Central memory CD8-positive, alpha-beta T cell (primary cell): ENCODE results near the gene NEGR1.

ENCODE experiments used
- ATAC-seq: fragments of 150-1000 bp; cut with Tn5 transposase; replicated peaks from 2 replicates; pipeline ENCODE4 v1.10.0; 2022; ENCODE audit warnings: mild to moderate bottlenecking, moderate FRiP score, moderate number of reproducible peaks; ENCODE audit not compliant: poor library complexity, severe bottlenecking; ENCODE audit errors: extremely low read depth
- DNase-seq, 2 donors: peaks; one replicate each; pipeline ENCODE4 v3.0.0; 2021; ENCODE audit warnings: low spot score in 2 of 2
- H3K27ac Mint-ChIP-seq: one replicate; pipeline ENCODE4 v1.8.0; 2022; ENCODE audit warnings: low read depth, mild to moderate bottlenecking, moderate library complexity, mixed read lengths
- H3K27me3 Mint-ChIP-seq: one replicate; pipeline ENCODE4 v1.8.0; 2022; ENCODE audit warnings: mixed read lengths
- H3K36me3 Mint-ChIP-seq: one replicate; pipeline ENCODE4 v1.8.0; 2022; ENCODE audit warnings: mild to moderate bottlenecking, moderate library complexity, mixed read lengths; ENCODE audit not compliant: insufficient read depth
- H3K4me1 Mint-ChIP-seq: one replicate; pipeline ENCODE4 v1.8.0; 2022; ENCODE audit warnings: mixed read lengths
- H3K4me3 Mint-ChIP-seq: one replicate; pipeline ENCODE4 v1.8.0; 2022; ENCODE audit warnings: mild to moderate bottlenecking, moderate library complexity, mixed read lengths
- H3K9me3 Mint-ChIP-seq: one replicate; pipeline ENCODE4 v1.8.0; 2022; ENCODE audit warnings: mixed read lengths

NEGR1 gene

DNA sequence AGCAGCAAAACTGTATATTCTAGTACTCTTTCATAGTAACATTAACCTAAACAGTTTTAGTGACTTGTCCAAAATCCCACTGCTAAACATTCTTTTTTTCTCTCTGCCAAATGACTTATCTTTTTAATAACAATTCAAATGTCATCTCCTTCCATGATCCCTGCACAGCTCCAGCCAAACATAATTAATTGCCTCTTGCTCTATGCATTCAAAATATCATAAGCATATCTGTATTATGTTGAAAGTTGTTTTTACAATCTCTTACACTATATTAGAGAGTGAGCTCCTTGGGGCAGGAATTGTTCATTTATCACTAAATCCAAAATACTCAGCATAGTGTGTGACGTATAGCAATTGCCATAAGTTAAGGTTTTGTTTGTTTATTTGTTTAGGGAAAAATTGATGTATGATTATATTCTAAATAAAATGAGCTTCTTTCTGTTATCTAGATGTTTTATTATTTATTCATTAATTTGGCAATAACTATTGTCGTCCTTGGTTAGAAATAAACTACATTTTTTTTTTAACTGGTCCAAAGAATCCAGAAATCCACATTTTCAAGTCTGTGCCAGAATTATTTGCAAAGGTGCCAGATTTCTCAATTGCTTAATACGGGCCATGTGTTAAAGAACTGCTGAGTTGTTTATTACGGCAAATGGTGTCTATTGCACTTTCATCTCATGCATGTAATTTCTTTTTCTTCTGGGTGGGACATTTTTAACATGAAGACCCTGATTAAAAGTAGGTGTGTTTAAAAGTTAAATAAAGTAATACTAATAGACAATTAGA lies 624.3 kb downstream of the NEGR1 start:
- H3K36me3 Mint-ChIP-seq = no peaks in the 10 kb centered on the region
- no peaks in the 10 kb centered on the region for H3K27me3 Mint-ChIP-seq
- no peak overlapping the region for H3K4me3 Mint-ChIP-seq
- no peak for ATAC-seq
- no peaks in the 10 kb centered on the region for H3K4me1 Mint-ChIP-seq
- DNase-seq = no peak
- H3K9me3 Mint-ChIP-seq = peaks cover 14% of the 10 kb centered on the region
- H3K27ac Mint-ChIP-seq = no peak overlapping the region

DNA sequence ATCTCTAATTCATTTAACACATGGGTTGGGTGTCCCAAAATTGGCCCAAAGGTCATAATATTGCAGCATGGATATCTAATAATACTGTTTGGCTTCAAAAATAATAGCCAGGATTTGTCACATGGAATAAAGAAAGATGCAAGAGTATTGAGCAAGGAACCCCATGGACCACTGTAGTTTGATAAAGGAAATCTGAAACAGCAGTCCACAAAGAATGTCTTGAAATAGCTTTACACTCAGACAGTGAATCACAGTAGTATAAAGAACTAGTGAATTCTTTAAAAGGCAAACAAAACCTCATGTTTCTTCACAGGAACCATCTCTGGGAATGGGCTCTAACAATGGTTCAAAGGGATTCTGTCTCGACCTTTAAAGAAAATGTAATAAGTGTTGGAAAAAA lies 625.4 kb downstream of the NEGR1 start:
- Mint-ChIP-seq H3K36me3 (no peaks in the 10 kb centered on the region), H3K4me3 (no peak overlapping the region), H3K27ac (no peak overlapping the region), H3K9me3 (peaks cover 14% of the 10 kb centered on the region), H3K4me1 (no peaks in the 10 kb centered on the region), H3K27me3 (no peaks in the 10 kb centered on the region)
- DNase-seq (no peak), ATAC-seq (no peak)

DNA sequence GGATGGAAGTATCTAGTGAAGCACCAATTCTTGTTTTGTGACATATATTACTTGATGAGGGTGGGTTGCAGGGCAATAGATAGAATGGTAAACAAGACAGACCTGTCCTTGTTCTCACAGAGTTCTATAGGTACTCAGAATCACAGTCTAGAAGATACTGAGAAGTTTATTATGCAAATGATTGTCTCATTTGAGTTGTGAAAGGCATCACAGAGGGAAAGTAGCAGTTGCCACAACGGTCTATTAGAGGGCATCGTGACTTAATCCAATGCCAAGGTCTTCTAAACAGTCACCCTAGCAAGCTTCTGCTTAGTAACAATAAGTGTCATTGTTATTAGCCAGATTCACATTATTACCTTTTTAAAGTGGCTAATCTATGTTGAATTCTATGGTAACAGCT lies 626.7 kb downstream of the NEGR1 start:
- H3K27me3 Mint-ChIP-seq = no peaks in the 10 kb centered on the region

DNA sequence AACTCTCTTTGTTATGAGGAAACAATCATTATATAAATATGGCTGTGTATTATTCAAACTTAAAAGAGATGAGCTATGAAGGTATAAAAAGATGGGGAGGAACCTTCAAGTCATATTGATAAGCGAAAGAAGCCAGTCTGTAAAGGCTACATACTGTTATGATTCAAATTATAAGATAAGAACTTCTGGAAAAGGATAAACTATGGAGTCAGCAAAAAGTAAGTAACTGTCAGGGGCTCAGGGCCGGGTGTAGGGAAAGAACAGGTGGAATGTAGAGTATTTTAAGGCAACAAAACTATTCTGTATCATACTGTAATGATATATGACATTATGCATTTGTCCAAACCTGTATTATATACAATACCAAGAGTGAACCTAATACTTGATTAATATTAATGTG lies 628.4 kb downstream of the NEGR1 start:
- DNase-seq (no peak), ATAC-seq (no peak)
- H3K27me3 Mint-ChIP-seq = no peaks in the 10 kb centered on the region
- H3K27ac Mint-ChIP-seq = no peak overlapping the region
- no peaks in the 10 kb centered on the region for H3K4me1 Mint-ChIP-seq
- peaks cover under 1% of the 10 kb centered on the region for H3K9me3 Mint-ChIP-seq
- no peaks in the 10 kb centered on the region for H3K36me3 Mint-ChIP-seq
- no peak overlapping the region for H3K4me3 Mint-ChIP-seq

More for the DNA sequence above, 626.7 kb downstream of the NEGR1 start:
- Mint-ChIP-seq H3K4me3 (no peak overlapping the region), H3K36me3 (no peaks in the 10 kb centered on the region), H3K9me3 (peaks cover 7% of the 10 kb centered on the region), H3K27ac (no peak overlapping the region), H3K4me1 (no peaks in the 10 kb centered on the region)
- ATAC-seq (no peak), DNase-seq (no peak)

DNA sequence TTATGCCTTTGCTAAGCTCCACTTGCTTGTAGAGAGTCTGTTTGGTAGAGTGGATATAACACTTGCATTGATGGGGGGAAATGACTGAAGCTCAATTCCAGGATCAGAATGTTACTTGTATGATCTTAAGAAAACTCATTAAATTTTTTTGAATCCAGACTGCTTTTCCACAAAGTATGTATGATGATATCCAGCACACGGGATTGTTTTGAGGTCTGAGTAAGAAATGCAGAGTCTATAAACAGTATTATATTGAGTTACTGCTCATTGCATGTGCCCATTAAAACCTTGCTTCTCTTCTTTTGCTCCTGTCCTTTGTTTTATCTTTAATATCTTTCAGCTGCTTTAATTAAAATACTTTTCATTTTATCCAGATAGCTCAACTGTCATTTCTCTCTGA lies 631.1 kb downstream of the NEGR1 start:
- DNase-seq = no peak
- Mint-ChIP-seq H3K4me1 (no peaks in the 10 kb centered on the region), H3K27ac (no peak overlapping the region), H3K36me3 (no peaks in the 10 kb centered on the region), H3K4me3 (no peak overlapping the region), H3K9me3 (peaks cover 5% of the 10 kb centered on the region), H3K27me3 (no peaks in the 10 kb centered on the region)
- no peak for ATAC-seq

DNA sequence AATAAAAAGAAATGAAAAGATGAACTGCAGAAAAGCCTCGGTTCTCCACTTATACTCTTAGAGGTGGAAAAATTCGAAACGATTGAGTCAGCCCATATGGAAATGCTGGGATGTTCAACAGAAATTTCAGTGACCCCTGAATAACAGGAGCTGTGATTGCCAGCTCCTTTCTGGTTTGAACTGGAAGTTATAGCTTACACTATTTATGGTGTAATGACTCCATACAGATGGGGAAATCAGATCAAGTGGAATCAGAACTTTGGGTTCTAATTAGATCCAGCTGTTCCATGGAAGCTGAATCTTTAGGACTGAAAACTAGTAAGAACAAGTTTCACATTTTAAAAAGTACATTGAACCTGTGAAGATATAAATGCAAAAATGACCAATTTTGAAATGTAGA lies 632.2 kb downstream of the NEGR1 start:
- H3K27ac Mint-ChIP-seq = no peak overlapping the region
- H3K27me3 Mint-ChIP-seq = no peaks in the 10 kb centered on the region
- no peak for DNase-seq
- peaks cover 5% of the 10 kb centered on the region for H3K9me3 Mint-ChIP-seq
- no peaks in the 10 kb centered on the region for H3K36me3 Mint-ChIP-seq
- no peaks in the 10 kb centered on the region for H3K4me1 Mint-ChIP-seq
- no peak overlapping the region for H3K4me3 Mint-ChIP-seq
- no peak for ATAC-seq

DNA sequence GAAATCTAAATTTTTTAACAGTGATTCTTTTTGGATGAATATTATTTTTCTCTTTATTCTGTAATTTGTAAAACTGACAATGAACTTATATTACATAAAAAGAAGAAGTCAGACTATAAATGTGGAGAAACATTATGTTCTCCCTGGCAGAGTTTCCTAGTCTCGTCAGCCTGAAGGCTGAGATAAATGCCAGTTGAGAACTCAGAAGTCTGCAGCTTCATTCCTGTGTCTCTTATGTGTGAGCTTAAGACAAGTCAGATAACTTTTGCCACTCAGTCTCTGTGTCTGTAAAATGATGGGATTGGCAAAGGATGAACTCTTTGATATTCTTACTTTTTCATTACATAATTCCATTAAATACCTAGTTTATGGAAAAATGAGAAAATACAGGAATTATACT lies 632.7 kb downstream of the NEGR1 start:
- no peak for DNase-seq
- Mint-ChIP-seq H3K4me3 (no peak overlapping the region), H3K36me3 (no peaks in the 10 kb centered on the region), H3K4me1 (no peaks in the 10 kb centered on the region), H3K27ac (no peak overlapping the region), H3K27me3 (no peaks in the 10 kb centered on the region), H3K9me3 (peaks cover 5% of the 10 kb centered on the region)
- ATAC-seq = no peak

DNA sequence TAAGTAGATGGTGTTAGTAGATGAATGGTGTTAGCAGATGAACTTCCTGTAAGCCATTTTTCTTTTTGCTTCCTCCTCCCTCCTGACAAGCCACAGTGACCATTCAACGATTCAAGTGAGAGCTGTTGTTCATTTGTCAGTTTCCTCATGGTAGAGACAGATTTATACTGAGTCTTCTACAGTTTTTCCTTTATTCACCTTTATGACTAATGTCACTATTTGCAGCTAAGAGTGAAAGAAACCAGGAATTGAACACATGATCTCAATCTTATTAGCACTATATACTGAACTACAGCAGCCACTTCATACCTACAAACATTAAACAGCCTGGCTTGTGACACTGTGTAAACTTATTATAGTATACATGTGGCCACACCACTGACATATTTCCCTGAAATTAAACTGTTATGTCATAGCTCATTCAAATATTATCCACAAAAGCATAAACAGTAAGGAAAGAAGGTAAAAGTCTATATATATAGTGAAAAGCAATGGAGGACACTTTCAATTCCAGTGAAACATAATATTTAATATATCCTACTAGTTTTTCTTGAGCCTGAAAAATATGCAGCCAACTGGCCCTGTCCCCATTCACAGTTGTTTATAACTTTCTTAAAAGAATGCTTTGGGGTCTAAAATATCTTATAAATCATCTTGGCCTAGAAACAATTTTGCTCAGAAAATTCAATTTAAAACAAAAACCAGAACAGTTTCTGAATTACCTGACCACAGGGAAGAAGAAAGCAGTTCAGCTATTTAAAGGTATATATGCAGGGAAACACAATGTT lies 634.6 kb downstream of the NEGR1 start:
- no peak overlapping the region for H3K4me3 Mint-ChIP-seq
- H3K9me3 Mint-ChIP-seq = peaks cover 11% of the 10 kb centered on the region
- H3K27me3 Mint-ChIP-seq = no peaks in the 10 kb centered on the region
- H3K27ac Mint-ChIP-seq = no peak overlapping the region
- no peaks in the 10 kb centered on the region for H3K36me3 Mint-ChIP-seq
- ATAC-seq (no peak), DNase-seq (no peak)
- H3K4me1 Mint-ChIP-seq = no peaks in the 10 kb centered on the region

DNA sequence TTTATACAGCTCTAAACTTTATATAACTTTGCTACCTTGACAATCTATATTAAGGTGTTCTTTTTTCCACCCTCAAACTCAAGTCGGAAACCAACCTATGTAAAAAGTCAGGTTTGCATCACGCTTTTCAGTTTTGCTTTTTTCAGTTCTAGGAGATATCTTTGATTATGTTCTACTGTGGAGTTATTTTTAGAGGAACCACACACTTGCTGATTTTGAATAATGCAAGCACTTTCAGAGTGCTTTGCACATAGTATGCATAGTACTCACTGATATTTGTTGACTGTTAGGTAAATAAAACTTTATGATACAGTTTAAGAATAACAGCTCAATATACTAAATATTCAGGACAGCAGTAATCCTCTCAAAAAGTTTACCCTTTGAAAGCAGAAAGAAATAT lies 637.3 kb downstream of the NEGR1 start:
- ATAC-seq = no peak
- no peak for DNase-seq
- Mint-ChIP-seq H3K9me3 (peaks cover 21% of the 10 kb centered on the region), H3K27ac (no peak overlapping the region), H3K27me3 (no peaks in the 10 kb centered on the region), H3K4me3 (no peak overlapping the region), H3K36me3 (no peaks in the 10 kb centered on the region), H3K4me1 (no peaks in the 10 kb centered on the region)

DNA sequence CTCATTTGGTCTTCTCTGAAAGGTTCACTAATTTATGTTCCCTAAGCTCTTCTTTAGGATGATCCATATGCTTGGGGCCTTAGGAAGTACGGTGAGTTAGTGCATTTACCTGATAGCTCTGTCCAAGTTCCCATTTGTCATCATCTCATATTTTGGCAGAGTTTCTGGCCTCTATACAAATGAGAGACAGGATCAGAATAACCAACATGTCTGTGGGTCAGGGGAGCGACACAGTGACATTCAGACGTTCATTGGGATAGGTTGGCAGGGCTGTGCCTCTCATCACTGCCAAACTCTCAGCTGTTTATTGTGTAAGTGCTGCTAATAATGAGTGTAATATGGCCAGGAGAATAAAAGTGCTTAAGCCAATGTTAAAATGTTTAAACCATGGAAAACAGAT lies 640.4 kb downstream of the NEGR1 start:
- Mint-ChIP-seq H3K27ac (no peak overlapping the region), H3K9me3 (peaks cover 21% of the 10 kb centered on the region), H3K4me1 (no peaks in the 10 kb centered on the region), H3K4me3 (no peak overlapping the region), H3K36me3 (no peaks in the 10 kb centered on the region), H3K27me3 (no peaks in the 10 kb centered on the region)
- no peak for ATAC-seq
- no peak for DNase-seq

DNA sequence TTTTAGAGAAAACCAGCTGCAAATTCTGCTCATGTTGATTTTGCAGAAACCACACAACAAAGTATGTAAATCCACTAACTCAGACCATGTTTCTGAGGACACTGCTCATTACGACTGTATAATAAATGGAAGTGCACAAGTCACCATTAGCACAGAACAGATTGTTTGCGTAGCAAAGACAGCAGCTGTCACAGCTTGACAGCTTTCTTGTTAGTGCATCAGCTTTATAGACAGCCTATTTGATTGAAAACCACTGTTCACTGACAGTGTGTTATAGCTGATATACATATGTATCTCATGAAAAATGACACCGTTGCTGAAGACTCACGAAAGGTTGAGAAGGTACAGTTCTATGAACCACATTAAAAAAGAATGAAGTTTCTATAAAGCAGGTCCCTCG lies 641.3 kb downstream of the NEGR1 start:
- Mint-ChIP-seq H3K27ac (no peak overlapping the region), H3K4me3 (no peak overlapping the region), H3K9me3 (peaks cover 21% of the 10 kb centered on the region), H3K36me3 (no peaks in the 10 kb centered on the region), H3K4me1 (no peaks in the 10 kb centered on the region), H3K27me3 (no peaks in the 10 kb centered on the region)
- DNase-seq = no peak
- ATAC-seq = no peak

DNA sequence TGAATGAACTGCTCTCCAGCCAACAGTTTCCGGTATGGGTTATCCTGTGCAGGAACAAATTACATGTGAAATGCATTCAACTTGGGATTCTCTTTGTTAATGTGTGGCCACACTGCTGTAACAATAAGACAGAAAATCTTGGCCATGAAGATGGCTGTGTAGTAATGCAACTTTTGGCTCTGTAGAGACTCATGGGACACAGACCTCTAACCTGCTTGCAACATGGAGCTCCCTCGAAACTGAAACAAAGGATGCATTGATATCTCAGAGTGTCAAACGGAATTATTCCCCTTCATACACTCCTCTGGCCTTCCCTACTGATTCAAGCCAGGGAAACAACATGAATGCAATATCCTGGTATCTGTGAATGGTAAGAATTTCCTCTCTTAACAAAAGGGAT lies 642.2 kb downstream of the NEGR1 start:
- Mint-ChIP-seq H3K4me1 (no peaks in the 10 kb centered on the region), H3K27ac (no peak overlapping the region), H3K27me3 (no peaks in the 10 kb centered on the region), H3K36me3 (no peaks in the 10 kb centered on the region), H3K9me3 (peaks cover 25% of the 10 kb centered on the region), H3K4me3 (no peak overlapping the region)
- ATAC-seq = no peak
- DNase-seq = no peak

DNA sequence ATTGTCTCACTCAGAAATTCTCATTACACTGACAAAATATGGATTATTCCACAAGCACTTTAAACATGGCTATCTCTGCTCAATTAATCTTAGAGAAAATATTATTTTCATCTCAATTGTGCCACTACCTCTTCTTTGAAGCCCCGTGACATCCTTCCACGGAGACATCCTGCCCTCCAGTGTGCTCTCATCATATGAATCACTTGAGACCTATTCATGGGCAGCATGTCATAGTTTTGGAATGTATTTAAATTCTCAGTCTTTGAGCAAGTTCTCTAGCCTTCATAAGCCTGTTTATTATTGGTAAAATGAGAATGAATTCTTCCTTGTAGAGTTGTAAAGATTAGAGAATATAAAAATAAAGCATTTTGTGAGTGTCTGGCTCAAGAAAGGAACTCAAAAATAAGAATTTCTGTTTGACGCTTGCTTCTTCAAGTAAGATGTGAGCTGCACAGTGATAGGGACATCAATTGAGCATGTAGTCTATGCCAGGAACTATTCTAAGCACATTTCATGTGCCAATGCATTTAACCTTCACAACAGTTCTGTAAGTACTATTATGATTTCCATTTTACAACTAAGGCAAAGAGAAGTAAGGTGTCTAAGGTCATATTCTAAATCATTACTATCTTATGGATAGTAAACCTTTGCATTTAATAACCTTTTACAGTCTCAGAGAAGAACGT lies 644.1 kb downstream of the NEGR1 start:
- Mint-ChIP-seq H3K36me3 (no peaks in the 10 kb centered on the region), H3K27ac (no peak overlapping the region), H3K9me3 (peaks cover 24% of the 10 kb centered on the region), H3K27me3 (no peaks in the 10 kb centered on the region), H3K4me1 (no peaks in the 10 kb centered on the region), H3K4me3 (no peak overlapping the region)
- ATAC-seq (no peak), DNase-seq (no peak)
